ENCODE data around the gene COL6A1.

- no peak for TF ChIP-seq CTCF (IDR thresholded peaks at IDR 0.05)
- no peak for TF ChIP-seq POLR2A (IDR thresholded peaks at IDR 0.05)
These were observed 1.9 kb upstream of the COL6A1 start for GRCh38 chr21:45979651-45980050.
